KMS-11 (cell line): ENCODE measurements around the gene RIPOR3.

Experiments used
- H2AFZ ChIP-seq: fragments of 200-600 bp; sonication (generic); 2 replicates; pipeline ENCODE4 v1.6.1; 2016; ENCODE audit warnings: antibody characterized with exemption, mixed run types, low read depth
- H3K27ac ChIP-seq: fragments of 200-600 bp; sonication (generic); 2 replicates; pipeline ENCODE4 v1.6.1; 2016; ENCODE audit warnings: mild to moderate bottlenecking, mixed run types
- H3K27me3 ChIP-seq: fragments of 200-600 bp; sonication (generic); 2 replicates; pipeline ENCODE4 v1.6.1; 2017; ENCODE audit warnings: mild to moderate bottlenecking, low read depth, mixed run types, moderate library complexity; ENCODE audit not compliant: insufficient read depth
- H3K36me3 ChIP-seq: fragments of 200-600 bp; sonication (generic); 2 replicates; pipeline ENCODE4 v1.6.1; 2017; ENCODE audit warnings: mild to moderate bottlenecking, mixed run types; ENCODE audit not compliant: insufficient read depth
- H3K4me1 ChIP-seq: fragments of 200-600 bp; sonication (generic); 2 replicates; pipeline ENCODE4 v1.6.1; 2016; ENCODE audit warnings: mild to moderate bottlenecking, low read depth, mixed run types; ENCODE audit not compliant: poor library complexity, severe bottlenecking
- H3K4me2 ChIP-seq: fragments of 200-600 bp; sonication (generic); 2 replicates; pipeline ENCODE4 v1.7.0; 2016; ENCODE audit warnings: mild to moderate bottlenecking, mixed run types
- H3K4me3 ChIP-seq: fragments of 200-600 bp; sonication (generic); IDR thresholded peaks from 2 replicates; pipeline ENCODE4 v1.6.1; 2017; ENCODE audit warnings: low read depth, low read length, mixed read lengths; ENCODE audit not compliant: insufficient read depth
- H3K79me2 ChIP-seq: fragments of 200-600 bp; sonication (generic); 2 replicates; pipeline ENCODE4 v1.6.1; 2016; ENCODE audit warnings: low read depth, mixed run types; ENCODE audit not compliant: insufficient read depth
- H3K9ac ChIP-seq: fragments of 200-600 bp; sonication (generic); 2 replicates; pipeline ENCODE4 v1.6.1; 2016; ENCODE audit warnings: mild to moderate bottlenecking, mixed run types
- H4K20me1 ChIP-seq: fragments of 200-600 bp; sonication (generic); 2 replicates; pipeline ENCODE4 v1.6.1; 2016; ENCODE audit warnings: mild to moderate bottlenecking, mixed run types; ENCODE audit not compliant: insufficient read depth
- TF ChIP-seq, protein P1 (sequence below): fragments of 200-600 bp; sonication (generic); conservative IDR thresholded peaks from 2 replicates; pipeline ENCODE4 v1.6.1; 2017; ENCODE audit warnings: low read depth, mild to moderate bottlenecking, antibody characterized with exemption, low read length, moderate library complexity, mixed read lengths

Gene RIPOR3

DNA sequence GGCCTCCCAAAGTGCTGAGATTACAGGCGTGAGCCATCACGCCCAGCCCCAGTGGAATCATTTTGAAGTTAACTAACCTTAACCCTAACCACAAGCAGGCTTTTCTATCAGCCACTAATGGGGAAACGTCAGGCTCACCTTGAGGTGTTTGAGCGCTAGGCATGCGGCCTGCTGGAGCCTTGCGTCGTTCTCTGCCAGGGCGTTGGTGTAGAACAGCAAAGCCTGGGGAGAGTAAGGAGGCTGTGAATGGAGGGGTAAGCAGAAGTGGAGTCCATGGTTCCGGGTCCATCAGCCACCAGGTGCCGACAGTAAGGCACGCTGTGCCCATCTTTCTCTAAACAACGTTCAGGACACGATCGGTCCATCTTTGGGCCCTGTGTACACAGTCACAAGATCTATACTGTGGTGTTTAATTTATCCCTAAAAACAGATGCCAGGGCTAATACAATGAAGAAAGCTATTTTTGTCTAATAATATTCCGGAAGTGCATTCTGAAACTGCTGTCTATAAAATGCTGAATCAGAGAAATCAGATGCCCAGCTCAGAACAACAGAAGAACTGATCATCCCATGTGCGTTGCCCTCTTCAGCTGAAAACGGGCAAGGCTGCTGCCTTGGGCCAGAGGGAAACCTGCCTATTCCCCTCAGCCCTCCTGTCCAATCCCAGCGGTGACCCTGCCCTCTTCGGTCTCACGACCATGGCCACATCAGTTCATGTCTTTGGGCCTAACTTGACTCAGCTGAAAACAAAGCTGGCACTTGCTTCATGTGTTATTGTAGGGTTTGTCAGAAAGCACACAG lies 101.6 kb downstream of the RIPOR3 start:
- H4K20me1 ChIP-seq = no peaks in the 10 kb centered on the region
- TF ChIP-seq, protein P1, sequence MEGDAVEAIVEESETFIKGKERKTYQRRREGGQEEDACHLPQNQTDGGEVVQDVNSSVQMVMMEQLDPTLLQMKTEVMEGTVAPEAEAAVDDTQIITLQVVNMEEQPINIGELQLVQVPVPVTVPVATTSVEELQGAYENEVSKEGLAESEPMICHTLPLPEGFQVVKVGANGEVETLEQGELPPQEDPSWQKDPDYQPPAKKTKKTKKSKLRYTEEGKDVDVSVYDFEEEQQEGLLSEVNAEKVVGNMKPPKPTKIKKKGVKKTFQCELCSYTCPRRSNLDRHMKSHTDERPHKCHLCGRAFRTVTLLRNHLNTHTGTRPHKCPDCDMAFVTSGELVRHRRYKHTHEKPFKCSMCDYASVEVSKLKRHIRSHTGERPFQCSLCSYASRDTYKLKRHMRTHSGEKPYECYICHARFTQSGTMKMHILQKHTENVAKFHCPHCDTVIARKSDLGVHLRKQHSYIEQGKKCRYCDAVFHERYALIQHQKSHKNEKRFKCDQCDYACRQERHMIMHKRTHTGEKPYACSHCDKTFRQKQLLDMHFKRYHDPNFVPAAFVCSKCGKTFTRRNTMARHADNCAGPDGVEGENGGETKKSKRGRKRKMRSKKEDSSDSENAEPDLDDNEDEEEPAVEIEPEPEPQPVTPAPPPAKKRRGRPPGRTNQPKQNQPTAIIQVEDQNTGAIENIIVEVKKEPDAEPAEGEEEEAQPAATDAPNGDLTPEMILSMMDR = no peak
- no peaks in the 10 kb centered on the region for H3K36me3 ChIP-seq

DNA sequence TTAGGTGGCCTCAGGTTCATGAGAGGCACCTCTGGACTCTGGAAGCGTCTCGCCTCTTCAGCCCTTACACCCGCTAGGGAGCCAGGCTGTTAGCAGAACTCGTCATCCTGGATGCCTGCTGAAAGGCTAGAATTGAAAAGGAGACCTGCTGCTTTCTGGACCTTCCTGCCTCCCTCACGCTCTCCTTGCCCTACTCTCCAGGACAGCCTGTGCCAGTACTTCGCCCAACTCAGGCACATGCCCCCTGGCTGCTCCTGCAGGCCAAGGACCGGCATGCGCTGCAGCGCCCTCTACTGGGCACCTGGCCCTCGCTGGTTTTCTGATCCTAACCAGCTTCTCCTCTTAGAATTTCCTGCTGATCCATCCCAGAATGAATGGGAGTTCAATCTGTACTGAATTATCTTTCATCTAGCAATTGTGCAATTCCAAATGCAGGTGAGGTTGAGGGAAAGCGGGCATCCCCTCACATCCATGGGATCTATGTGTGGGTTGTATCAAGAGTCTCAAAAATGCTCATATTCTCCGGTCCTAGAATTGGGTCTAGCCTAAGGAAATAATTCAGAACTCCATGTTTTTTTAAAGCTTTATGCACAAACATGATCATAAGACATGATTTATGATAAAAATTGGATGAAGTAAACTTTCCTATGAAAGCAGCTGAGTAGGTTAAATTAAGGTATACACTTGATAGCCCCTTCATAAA lies 103.2 kb downstream of the RIPOR3 start:
- H3K4me1 ChIP-seq = no peaks in the 10 kb centered on the region
- TF ChIP-seq, protein P1 = peak; percentile 98
- no peaks in the 10 kb centered on the region for H4K20me1 ChIP-seq
- no peak overlapping the region for H3K4me2 ChIP-seq
- no peaks in the 10 kb centered on the region for H3K79me2 ChIP-seq
- no peak overlapping the region for H3K9ac ChIP-seq
- H3K36me3 ChIP-seq = no peaks in the 10 kb centered on the region
- no peaks in the 10 kb centered on the region for H3K27me3 ChIP-seq
- H3K4me3 ChIP-seq = no peak overlapping the region
- H2AFZ ChIP-seq = no peak overlapping the region
- no peak overlapping the region for H3K27ac ChIP-seq

More for the DNA sequence above, 101.6 kb downstream of the RIPOR3 start:
- H3K4me2 ChIP-seq = no peak overlapping the region
- H3K27me3 ChIP-seq = peaks cover 1% of the 10 kb centered on the region; the same call in 1 of the 2 replicates
- H3K79me2 ChIP-seq = no peaks in the 10 kb centered on the region
- H3K27ac ChIP-seq = no peak overlapping the region
- no peaks in the 10 kb centered on the region for H3K4me1 ChIP-seq
- H2AFZ ChIP-seq = no peak overlapping the region
- H3K9ac ChIP-seq = no peak overlapping the region
- H3K4me3 ChIP-seq = no peak overlapping the region

DNA sequence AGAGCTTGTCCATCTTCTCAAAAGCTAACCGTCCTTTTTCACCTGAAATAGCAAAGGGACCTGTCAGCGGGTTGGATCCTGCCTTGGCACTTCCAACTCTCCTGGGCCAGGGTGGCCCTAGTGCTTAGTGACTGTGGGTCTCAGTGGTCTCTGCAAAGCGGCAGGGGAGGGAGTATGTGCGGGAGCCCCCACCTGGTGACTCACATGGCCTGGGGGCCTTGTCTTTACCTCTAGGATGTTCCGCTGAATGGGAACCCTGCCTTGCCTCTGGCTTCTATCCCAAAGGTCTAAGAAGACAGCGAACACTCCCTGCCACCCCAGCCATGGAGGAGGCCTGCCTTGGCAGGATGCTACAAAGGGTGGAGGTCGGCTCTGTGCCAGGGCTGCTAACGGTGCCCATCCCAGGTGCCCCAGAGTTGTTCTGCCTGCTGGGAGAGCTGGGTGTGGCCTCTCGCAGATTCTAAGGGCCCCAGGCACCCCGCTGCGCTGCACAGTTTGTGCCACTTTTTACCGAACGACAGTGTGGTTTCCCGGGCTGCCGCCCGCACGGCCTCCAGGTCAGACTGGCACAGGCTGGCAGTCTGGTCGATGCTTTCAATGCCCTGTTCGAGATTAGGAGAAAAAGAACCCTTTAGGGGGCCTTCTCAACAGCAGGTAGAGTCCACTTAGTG lies 103.9 kb downstream of the RIPOR3 start:
- Histone ChIP-seq H3K4me1 (no peaks in the 10 kb centered on the region), H3K27me3 (no peaks in the 10 kb centered on the region), H4K20me1 (no peaks in the 10 kb centered on the region), H3K36me3 (no peaks in the 10 kb centered on the region), H2AFZ (no peak overlapping the region), H3K4me2 (no peak overlapping the region), H3K9ac (no peak overlapping the region), H3K79me2 (no peaks in the 10 kb centered on the region), H3K4me3 (no peak overlapping the region), H3K27ac (no peak overlapping the region)
- TF ChIP-seq, protein P1 = no peak

DNA sequence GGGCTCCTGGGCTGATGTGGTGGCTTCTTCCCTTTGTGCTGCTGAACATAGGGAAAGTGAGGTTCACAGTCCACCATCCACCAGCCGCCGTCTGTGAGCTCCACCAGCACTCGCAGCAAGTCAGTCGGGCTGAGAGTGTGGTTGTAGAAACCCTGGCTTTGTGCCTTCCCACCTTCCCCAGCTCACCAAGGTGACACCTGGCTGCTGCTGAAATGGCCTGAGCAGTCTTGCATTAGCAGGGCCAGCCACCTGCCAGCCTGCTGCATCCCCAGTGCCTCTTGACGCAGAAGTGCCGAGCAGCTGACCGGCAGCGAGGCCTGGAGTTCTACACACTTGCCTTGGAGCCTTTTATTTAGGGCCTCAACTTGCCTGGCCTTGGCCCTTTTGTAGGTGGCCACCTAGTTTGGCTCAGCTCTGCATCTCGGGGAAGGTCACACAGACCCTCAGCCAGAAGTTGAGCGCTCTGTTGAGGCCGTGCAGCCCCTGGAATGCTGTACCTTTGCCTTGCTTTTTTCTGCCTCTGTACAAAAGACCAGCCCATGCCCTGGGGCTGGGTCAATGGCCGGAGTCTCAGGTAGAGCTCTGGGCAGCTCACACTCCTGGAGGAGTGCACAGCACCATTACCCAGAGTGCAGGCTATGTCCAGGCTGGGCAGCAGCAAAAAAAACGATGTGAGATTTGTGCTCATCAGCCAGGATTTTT lies 104.7 kb downstream of the RIPOR3 start:
- H3K4me3 ChIP-seq = no peak overlapping the region
- H2AFZ ChIP-seq = no peak overlapping the region
- no peaks in the 10 kb centered on the region for H4K20me1 ChIP-seq
- TF ChIP-seq, protein P1 = no peak
- H3K79me2 ChIP-seq = no peaks in the 10 kb centered on the region
- H3K27ac ChIP-seq = no peak overlapping the region
- H3K4me1 ChIP-seq = no peaks in the 10 kb centered on the region
- H3K36me3 ChIP-seq = no peaks in the 10 kb centered on the region
- no peak overlapping the region for H3K4me2 ChIP-seq
- no peaks in the 10 kb centered on the region for H3K27me3 ChIP-seq
- no peak overlapping the region for H3K9ac ChIP-seq
